ENCODE results near the gene CCR7. TPM values are rescaled to one million over a fixed set of nuclear protein-coding genes. Genes with fewer than 3 reads are reported as not detected.

Gene CCR7
- total RNA-seq, 1 experiment from 2014 or later, result not detected

GRCh38 chr17:40534371-40535189, 30.7 kb downstream of the CCR7 start:
- CTCF ChIA-PET, result interaction anchor here (0.5 to 6.7 kb wide), 16 partner anchors 9 to 1111 kb away, joined by 3 to 99 read pairs (median 6); partner anchors contain the start of genes IGFBP4 and TOP2A
- no peaks in the 10 kb centered on the region for H3K27me3 ChIP-seq (replicated peaks; ENCODE audit: control insufficient read depth, insufficient read depth, low read length)
- no peak overlapping the region for H3K4me3 ChIP-seq (ENCODE audit: low read depth, low read length)
- Mint-ChIP-seq H3K4me3 (ENCODE audit: unreplicated experiment) (no peak overlapping the region), H3K27ac (ENCODE audit: unreplicated experiment) (no peak overlapping the region), H3K4me1 (ENCODE audit: low read depth, unreplicated experiment) (no peaks in the 10 kb centered on the region), H3K36me3 (ENCODE audit: insufficient read depth, unreplicated experiment) (no peaks in the 10 kb centered on the region), H3K27me3 (ENCODE audit: insufficient read depth, unreplicated experiment) (no peaks in the 10 kb centered on the region), H3K9me3 (ENCODE audit: unreplicated experiment) (no peaks in the 10 kb centered on the region)
- 0 out of 2 replicates have a peak, but pooled peaks cover 9% of the 10 kb centered on the region for H3K4me1 ChIP-seq
- intact Hi-C loops (cut with micrococcal nuclease; ENCODE audit: unreplicated experiment), result no loop called here
- DNase-seq, result no peak
- POLR2A ChIA-PET, result no interaction called here
- H3K36me3 ChIP-seq (ENCODE audit: control insufficient read depth, insufficient read depth, low read length), result no peaks in the 10 kb centered on the region
- no TSS peak for BruUV-seq (replicated peaks)
- no peak for TF ChIP-seq CTCF (IDR thresholded peaks at IDR 0.05; ENCODE audit: insufficient read depth in 1 of 2, low read depth in 1 of 2, low read length in 1 of 2, severe bottlenecking in 1 of 2, unreplicated experiment in 1 of 2)
- H3K9me3 ChIP-seq, result no peaks in the 10 kb centered on the region

GRCh38 chr17:40533896-40534295, 31.4 kb downstream of the CCR7 start:
- no peak for DNase-seq
- Histone ChIP-seq H3K36me3 (ENCODE audit: control insufficient read depth, insufficient read depth, low read length) (no peaks in the 10 kb centered on the region), H3K4me3 (ENCODE audit: low read depth, low read length) (no peak overlapping the region), H3K4me1 (0 out of 2 replicates have a peak, but pooled peaks cover 9% of the 10 kb centered on the region), H3K9me3 (no peaks in the 10 kb centered on the region), H3K27me3 (replicated peaks; ENCODE audit: control insufficient read depth, insufficient read depth, low read length) (no peaks in the 10 kb centered on the region)
- intact Hi-C loops (cut with micrococcal nuclease; ENCODE audit: unreplicated experiment), result loop anchor here (1.0 kb wide), 5 partner anchors 26 to 176 kb away; no protein-coding TSS in a partner anchor
- no peaks in the 10 kb centered on the region for H3K27me3 Mint-ChIP-seq (ENCODE audit: insufficient read depth, unreplicated experiment)
- H3K9me3 Mint-ChIP-seq (ENCODE audit: unreplicated experiment), result no peaks in the 10 kb centered on the region
- no TSS peak for BruUV-seq (replicated peaks)
- no peak overlapping the region for H3K4me3 Mint-ChIP-seq (ENCODE audit: unreplicated experiment)
- ChIA-PET CTCF (interaction anchor here (0.7 to 6.7 kb wide), 31 partner anchors 10 to 1112 kb away, joined by 3 to 99 read pairs (median 6); partner anchors contain the start of genes IGFBP4 and TOP2A), POLR2A (interaction anchor here (1.3 kb wide), 1 partner anchor 116 kb away, joined by 9 read pairs; the partner anchor contains the start of gene TOP2A)
- no peaks in the 10 kb centered on the region for H3K36me3 Mint-ChIP-seq (ENCODE audit: insufficient read depth, unreplicated experiment)
- H3K27ac Mint-ChIP-seq (ENCODE audit: unreplicated experiment), result no peak overlapping the region
- H3K4me1 Mint-ChIP-seq (ENCODE audit: low read depth, unreplicated experiment), result no peaks in the 10 kb centered on the region
- no peak for TF ChIP-seq CTCF (IDR thresholded peaks at IDR 0.05; ENCODE audit: insufficient read depth in 1 of 2, low read depth in 1 of 2, low read length in 1 of 2, severe bottlenecking in 1 of 2, unreplicated experiment in 1 of 2)

- POLR2A ChIA-PET, result interaction anchor here (0.6 to 1.3 kb wide), 3 partner anchors 115 to 174 kb away, joined by 3 to 9 read pairs (median 6); partner anchors contain the start of gene TOP2A
- no peaks in the 10 kb centered on the region for H3K27me3 Mint-ChIP-seq (ENCODE audit: insufficient read depth, unreplicated experiment)
- H3K36me3 Mint-ChIP-seq (ENCODE audit: insufficient read depth, unreplicated experiment), result no peaks in the 10 kb centered on the region
- H3K27ac Mint-ChIP-seq (ENCODE audit: unreplicated experiment), result peak overlapping the region; percentile 56
- H3K4me3 Mint-ChIP-seq (ENCODE audit: unreplicated experiment), result no peak overlapping the region
- CTCF ChIA-PET, result interaction anchor here (0.6 to 6.7 kb wide), 36 partner anchors 8 to 419 kb away, joined by 3 to 99 read pairs (median 6); partner anchors contain the start of genes IGFBP4 and TOP2A
- no peaks in the 10 kb centered on the region for H3K4me1 Mint-ChIP-seq (ENCODE audit: low read depth, unreplicated experiment)
- no peak for TF ChIP-seq CTCF (IDR thresholded peaks at IDR 0.05; ENCODE audit: insufficient read depth in 1 of 2, low read depth in 1 of 2, low read length in 1 of 2, severe bottlenecking in 1 of 2, unreplicated experiment in 1 of 2)
- H3K9me3 ChIP-seq, result no peaks in the 10 kb centered on the region
- no peak for DNase-seq
- no TSS peak for BruUV-seq (replicated peaks)
- intact Hi-C loops (cut with micrococcal nuclease; ENCODE audit: unreplicated experiment), result loop anchor here (1.0 kb wide), 5 partner anchors 28 to 174 kb away; no protein-coding TSS in a partner anchor
- no peaks in the 10 kb centered on the region for H3K27me3 ChIP-seq (replicated peaks; ENCODE audit: control insufficient read depth, insufficient read depth, low read length)
- H3K36me3 ChIP-seq (ENCODE audit: control insufficient read depth, insufficient read depth, low read length), result no peaks in the 10 kb centered on the region
- H3K4me3 ChIP-seq (ENCODE audit: low read depth, low read length), result no peak overlapping the region
- H3K4me1 ChIP-seq, result 0 out of 2 replicates have a peak, but pooled peaks cover 9% of the 10 kb centered on the region
- H3K9me3 Mint-ChIP-seq (ENCODE audit: unreplicated experiment), result no peaks in the 10 kb centered on the region
These were observed 32.6 kb downstream of the CCR7 start for GRCh38 chr17:40532520-40533253.
